Prostate gland (tissue), 2 donors: ENCODE data around the gene HSD17B14.
"Not testable (repeated sequence)": the region's sequence is repeated elsewhere in the genome, so short reads cannot be mapped to it uniquely, and the experiment has no call there.

Experiments used
- POLR2A ChIP-seq: fragments of 450-650 bp; IDR thresholded peaks from one replicate; pipeline ENCODE4 v1.6.1; 2016; ENCODE audit warnings: antibody characterized with exemption, mild to moderate bottlenecking
- POLR2AphosphoS5 ChIP-seq: sonication (generic); formaldehyde crosslinking; IDR thresholded peaks from one replicate; pipeline ENCODE4 v1.6.1; 2017; ENCODE audit warnings: antibody characterized with exemption
- TF ChIP-seq, protein P1 (sequence below), 4 experiments: fragments of 200-600 bp in 2 of 4; fragments of 450-650 bp in 2 of 4; sonication (generic) in 2 of 4; IDR thresholded peaks; 1 replicate in 3 of 4; 2 replicates in 1 of 4; pipeline ENCODE4 v1.5.1; 2016 to 2019; ENCODE audit warnings: antibody characterized with exemption in 4 of 4, mild to moderate bottlenecking in 2 of 4, moderate library complexity in 2 of 4

DNA sequence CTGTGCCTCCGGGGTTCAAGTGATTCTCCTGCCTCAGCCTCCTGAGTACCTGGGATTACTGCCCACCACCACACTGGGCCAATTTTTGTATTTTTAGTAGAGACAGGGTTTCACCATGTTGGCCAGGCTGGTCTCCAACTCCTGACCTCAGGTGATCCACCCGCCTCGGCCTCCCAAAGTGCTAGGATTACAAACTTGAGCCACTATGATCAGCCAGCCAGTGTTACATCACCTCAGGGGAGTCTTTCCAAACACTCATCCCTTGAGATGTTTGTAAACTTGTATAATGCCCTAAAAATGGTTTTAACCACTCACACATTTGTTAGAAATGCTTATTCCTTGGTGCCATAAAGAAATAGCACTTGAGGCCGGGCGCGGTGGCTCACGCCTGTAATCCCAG lies 49.9 kb downstream of the HSD17B14 start:
- not testable (repeated sequence) for TF ChIP-seq POLR2A, POLR2AphosphoS5
- TF ChIP-seq, protein P1, sequence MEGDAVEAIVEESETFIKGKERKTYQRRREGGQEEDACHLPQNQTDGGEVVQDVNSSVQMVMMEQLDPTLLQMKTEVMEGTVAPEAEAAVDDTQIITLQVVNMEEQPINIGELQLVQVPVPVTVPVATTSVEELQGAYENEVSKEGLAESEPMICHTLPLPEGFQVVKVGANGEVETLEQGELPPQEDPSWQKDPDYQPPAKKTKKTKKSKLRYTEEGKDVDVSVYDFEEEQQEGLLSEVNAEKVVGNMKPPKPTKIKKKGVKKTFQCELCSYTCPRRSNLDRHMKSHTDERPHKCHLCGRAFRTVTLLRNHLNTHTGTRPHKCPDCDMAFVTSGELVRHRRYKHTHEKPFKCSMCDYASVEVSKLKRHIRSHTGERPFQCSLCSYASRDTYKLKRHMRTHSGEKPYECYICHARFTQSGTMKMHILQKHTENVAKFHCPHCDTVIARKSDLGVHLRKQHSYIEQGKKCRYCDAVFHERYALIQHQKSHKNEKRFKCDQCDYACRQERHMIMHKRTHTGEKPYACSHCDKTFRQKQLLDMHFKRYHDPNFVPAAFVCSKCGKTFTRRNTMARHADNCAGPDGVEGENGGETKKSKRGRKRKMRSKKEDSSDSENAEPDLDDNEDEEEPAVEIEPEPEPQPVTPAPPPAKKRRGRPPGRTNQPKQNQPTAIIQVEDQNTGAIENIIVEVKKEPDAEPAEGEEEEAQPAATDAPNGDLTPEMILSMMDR (IDR thresholded peaks at IDR 0.05): not testable (repeated sequence)
